HCT116 (cell line): ENCODE data around the gene MLLT6. TPM values are rescaled to one million over a fixed set of nuclear protein-coding genes. Genes with fewer than 3 reads are reported as not detected.
A peak's percentile ranks its signal among the peaks of the same experiment; 100 is the strongest.

Source experiments
- ATAC-seq: fragments of 200-7000 bp; cut with Tn5 transposase; 2 replicates; pipeline ENCODE4 v1.9.1; 2020; ENCODE audit warnings: mild to moderate bottlenecking, moderate library complexity
- BruUV-seq: library from RNA; stranded (reverse); fragments of 400-500 nt; replicated peaks from 2 replicates; lab custom pipeline; 2021; lab: Mats Ljungman, UMichigan
- CTCF ChIA-PET: fragments of 300-600 bp; sonication (Branson Sonifier 250); formaldehyde crosslinking; loops from one replicate; lab custom pipeline; 2021; ENCODE audit warnings: antibody characterized with exemption; lab: Charles Lee
- POLR2A ChIA-PET: fragments of 300-600, 350-600 bp; sonication (Branson Sonifier 250); formaldehyde crosslinking; loops from one replicate; lab custom pipeline; 2021; ENCODE audit warnings: antibody characterized with exemption; lab: Charles Lee
- RAD21 ChIA-PET, 2 experiments: fragments of 300-600 bp; sonication (Branson Sonifier 250); formaldehyde crosslinking; loops; one replicate each; lab custom pipeline; 2023; ENCODE audit warnings: low total read pairs in 2 of 2; ENCODE audit not compliant: uncharacterized antibody in 2 of 2, unreplicated experiment in 2 of 2, low non-redundant PET in 1 of 2; lab: Charles Lee
- DNase-seq: peaks from one replicate; pipeline ENCODE4 v3.0.0-alpha.2; 2010; ENCODE audit warnings: low read depth, low spot score
- H2AFZ ChIP-seq: fragments of 200-600 bp; shearing (Covaris generic), sonication (generic); 2 replicates; pipeline ENCODE4 v1.6.1; 2017; ENCODE audit warnings: low read depth, mixed run types, mixed read lengths, antibody characterized with exemption, low read length; ENCODE audit not compliant: poor library complexity, severe bottlenecking
- H3K27ac ChIP-seq: 2 replicates; pipeline ENCODE4 v1.5.1; 2012; ENCODE audit warnings: low read depth, low read length
- H3K27me3 ChIP-seq: fragments of 200-600 bp; sonication (generic); 2 replicates; pipeline ENCODE4 v1.6.1; 2016; ENCODE audit warnings: mixed run types, low read length, mixed read lengths; ENCODE audit not compliant: insufficient read depth
- H3K36me3 ChIP-seq, 2 experiments: fragments of 200-500 bp in 1 of 2; fragments of 200-600 bp in 1 of 2; sonication (Bioruptor generic) in 1 of 2; sonication (generic) in 1 of 2; 2 replicates each; pipeline versions ENCODE4 v1.5.1 to v1.6.1; 2014 to 2016; ENCODE audit warnings: low read length in 2 of 2, inconsistent platforms in 1 of 2, mixed read lengths in 1 of 2, mixed run types in 1 of 2; ENCODE audit not compliant: insufficient read depth in 2 of 2, control insufficient read depth in 1 of 2
- H3K4me1 ChIP-seq, 2 experiments: fragments of 200-600 bp in 1 of 2; sonication (generic) in 1 of 2; 2 replicates each; pipeline versions ENCODE4 v1.5.1 to v1.6.1; 2012 to 2017; ENCODE audit warnings: low read length in 2 of 2, inconsistent platforms in 1 of 2, mild to moderate bottlenecking in 1 of 2, mixed read lengths in 1 of 2, mixed run types in 1 of 2, moderate library complexity in 1 of 2; ENCODE audit not compliant: insufficient read depth in 2 of 2, control insufficient read depth in 1 of 2
- H3K4me2 ChIP-seq: fragments of 200-600 bp; sonication (generic); 2 replicates; pipeline ENCODE4 v1.6.1; 2017; ENCODE audit warnings: mixed run types, low read length, mixed read lengths
- H3K4me3 ChIP-seq, 2 experiments: fragments of 200-600 bp in 1 of 2; sonication (generic) in 1 of 2; replicated peaks in 1 of 2; 2 replicates each; pipeline ENCODE4 v1.5.1; 2011 to 2016; ENCODE audit warnings: low read length in 2 of 2, control low read depth in 1 of 2, low read depth in 1 of 2, mild to moderate bottlenecking in 1 of 2, mixed read lengths in 1 of 2, mixed run types in 1 of 2
- H3K79me2 ChIP-seq: fragments of 200-600 bp; sonication (generic); 2 replicates; pipeline ENCODE4 v1.6.1; 2017; ENCODE audit warnings: mild to moderate bottlenecking, mixed run types, low read length, moderate library complexity, mixed read lengths; ENCODE audit not compliant: insufficient read depth
- H3K9ac ChIP-seq: fragments of 200-600 bp; sonication (generic); 2 replicates; pipeline ENCODE4 v1.6.1; 2016; ENCODE audit warnings: low read length, mixed read lengths
- H3K9me2 ChIP-seq: fragments of 200-600 bp; sonication (generic), shearing (Covaris generic); 2 replicates; pipeline ENCODE4 v1.6.1; 2017; ENCODE audit warnings: mixed run types, mild to moderate bottlenecking, moderate library complexity; ENCODE audit not compliant: insufficient read depth
- H3K9me3 ChIP-seq, 2 experiments: fragments of 200-500 bp in 1 of 2; fragments of 200-600 bp in 1 of 2; sonication (Bioruptor generic) in 1 of 2; sonication (generic) in 1 of 2; 2 replicates each; pipeline ENCODE4 v1.6.1; 2014 to 2017; ENCODE audit warnings: low read length in 2 of 2, mixed read lengths in 2 of 2, inconsistent platforms in 1 of 2, low read depth in 1 of 2, mild to moderate bottlenecking in 1 of 2, mixed run types in 1 of 2, moderate library complexity in 1 of 2; ENCODE audit not compliant: control insufficient read depth in 1 of 2, insufficient read depth in 1 of 2
- H4K20me1 ChIP-seq: fragments of 200-600 bp; sonication (generic), shearing (Covaris generic); 2 replicates; pipeline ENCODE4 v1.6.1; 2017; ENCODE audit warnings: mixed run types, mild to moderate bottlenecking, moderate library complexity; ENCODE audit not compliant: insufficient read depth
- CBX3 ChIP-seq: IDR thresholded peaks from 2 replicates; pipeline ENCODE4 v1.6.1; 2012; ENCODE audit warnings: low read depth
- CEBPB ChIP-seq: IDR thresholded peaks from 2 replicates; pipeline ENCODE4 v1.6.1; 2012; ENCODE audit warnings: low read depth
- EGR1 ChIP-seq: IDR thresholded peaks from 2 replicates; pipeline ENCODE4 v1.6.1; 2012; ENCODE audit warnings: low read depth
- ELF1 ChIP-seq: IDR thresholded peaks from 2 replicates; pipeline ENCODE4 v1.6.1; 2012; ENCODE audit warnings: low read depth, borderline replicate concordance
- EZH2 ChIP-seq: fragments of 200-600 bp; sonication (generic); IDR thresholded peaks from 2 replicates; pipeline ENCODE4 v1.6.1; 2017; ENCODE audit warnings: antibody characterized with exemption, mixed run types
- POLR2A ChIP-seq: IDR thresholded peaks from 2 replicates; pipeline ENCODE4 v1.7.0; 2011; ENCODE audit warnings: borderline replicate concordance; ENCODE audit not compliant: insufficient read depth, insufficient read length; ENCODE audit errors: extremely low read depth
- POLR2AphosphoS5 ChIP-seq: IDR thresholded peaks from 2 replicates; pipeline ENCODE4 v1.6.1; 2011; ENCODE audit warnings: mild to moderate bottlenecking, low read depth, low read length, moderate library complexity
- RAD21 ChIP-seq: IDR thresholded peaks from 2 replicates; pipeline ENCODE4 v1.6.1; 2012; ENCODE audit warnings: low read depth, mild to moderate bottlenecking
- SIN3A ChIP-seq: IDR thresholded peaks from 2 replicates; pipeline ENCODE4 v1.6.1; 2012; ENCODE audit warnings: low read depth
- SP1 ChIP-seq: IDR thresholded peaks from 2 replicates; pipeline ENCODE4 v1.6.1; 2012; ENCODE audit warnings: low read depth
- TCF7L2 ChIP-seq: IDR thresholded peaks from 2 replicates; pipeline ENCODE4 v1.7.0; 2011; ENCODE audit warnings: borderline replicate concordance, inconsistent platforms; ENCODE audit not compliant: insufficient read depth, insufficient read length; ENCODE audit errors: extremely low read depth
- YY1 ChIP-seq: IDR thresholded peaks from 2 replicates; pipeline ENCODE4 v1.6.1; 2011; ENCODE audit warnings: low read length, low read depth, moderate library complexity, mild to moderate bottlenecking; ENCODE audit not compliant: insufficient replicate concordance; ENCODE audit errors: extremely low read depth
- ZNF274 ChIP-seq: fragments of 200-500 bp; sonication (Bioruptor generic); IDR thresholded peaks from 2 replicates; pipeline ENCODE4 v1.6.1; 2014; ENCODE audit warnings: mild to moderate bottlenecking, low read depth, low read length, inconsistent platforms
- intact Hi-C: fragments of 100-400 bp; cut with micrococcal nuclease; formaldehyde crosslinking; loops from 2 replicates; pipeline ENCODE4 v1.10.0; 2022
- total RNA-seq: library from RNA; stranded (reverse); gene quantifications from one replicate; pipeline ENCODE4 v1.2.1, GENCODE V29; 2021; ENCODE audit not compliant: unreplicated experiment
- TF ChIP-seq, protein P1 (sequence below): IDR thresholded peaks from 2 replicates; pipeline ENCODE4 v1.6.1; 2011; ENCODE audit warnings: mild to moderate bottlenecking, low read length, moderate library complexity; ENCODE audit not compliant: insufficient replicate concordance; ENCODE audit errors: extremely low read depth
- TF ChIP-seq, protein P2 (sequence below): IDR thresholded peaks from 2 replicates; pipeline ENCODE4 v1.6.1; 2012
- TF ChIP-seq, protein P3 (sequence below): IDR thresholded peaks from 2 replicates; pipeline ENCODE4 v1.6.1; 2012
- TF ChIP-seq, protein P4 (sequence below), 3 experiments: fragments of 200-600 bp in 1 of 3; sonication (generic) in 1 of 3; IDR thresholded peaks in 2 of 3; conservative IDR thresholded peaks in 1 of 3; 2 replicates each; pipeline ENCODE4 v1.5.1; 2012 to 2017; ENCODE audit warnings: low read depth in 2 of 3, low read length in 2 of 3, antibody characterized with exemption in 1 of 3, borderline replicate concordance in 1 of 3, control low read depth in 1 of 3, mild to moderate bottlenecking in 1 of 3, mixed read lengths in 1 of 3, mixed run types in 1 of 3, moderate library complexity in 1 of 3; ENCODE audit not compliant: insufficient read depth in 1 of 3
- TF ChIP-seq, protein P5 (sequence below): IDR thresholded peaks from 2 replicates; pipeline ENCODE4 v1.6.1; 2012; ENCODE audit warnings: low read depth

Gene MLLT6
- total RNA-seq, 1 experiment from 2014 or later: 110 TPM

DNA sequence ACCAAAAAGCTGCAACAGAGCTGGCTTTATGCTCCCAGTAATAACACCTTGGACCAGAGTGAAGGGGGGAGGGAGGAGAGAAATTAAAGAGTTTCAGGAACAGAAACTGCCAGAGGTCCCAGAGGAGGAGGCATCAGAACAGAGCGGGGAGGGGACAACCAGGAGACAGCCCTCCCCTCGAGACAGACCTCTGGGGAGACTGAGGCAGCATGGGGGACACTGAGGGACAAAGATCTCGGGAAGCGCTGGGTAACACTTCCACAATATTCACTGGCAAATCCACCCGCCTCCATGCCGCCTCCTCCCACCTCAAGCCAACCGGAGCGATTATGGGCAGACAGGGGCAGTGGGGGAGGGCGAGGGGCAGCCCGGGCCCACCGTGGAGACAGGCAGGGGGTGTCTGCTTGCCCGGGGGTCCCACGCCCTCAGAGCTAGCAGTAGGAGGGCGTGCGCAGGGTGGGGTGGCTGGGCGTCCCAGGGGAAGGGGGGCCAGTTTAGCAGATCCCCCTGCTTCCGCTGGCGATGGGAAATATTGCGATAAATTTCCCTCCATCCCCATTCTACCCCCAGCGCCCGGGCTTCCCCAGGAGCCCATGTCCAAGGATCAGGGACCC lies 41.9 kb downstream of the MLLT6 start:
- peaks cover 34 to 69% of the 10 kb centered on the region in 2 experiments for H3K4me1 ChIP-seq
- no peaks in the 10 kb centered on the region for H3K9me2 ChIP-seq
- TF ChIP-seq ELF1 (no peak), CBX3 (no peak), SP1 (no peak), RAD21 (no peak), EGR1 (no peak), TCF7L2 (no peak), ZNF274 (no peak), SIN3A (no peak), POLR2AphosphoS5 (no peak), YY1 (no peak), POLR2A (no peak), CEBPB (no peak), EZH2 (no peak)
- TF ChIP-seq, protein P1, sequence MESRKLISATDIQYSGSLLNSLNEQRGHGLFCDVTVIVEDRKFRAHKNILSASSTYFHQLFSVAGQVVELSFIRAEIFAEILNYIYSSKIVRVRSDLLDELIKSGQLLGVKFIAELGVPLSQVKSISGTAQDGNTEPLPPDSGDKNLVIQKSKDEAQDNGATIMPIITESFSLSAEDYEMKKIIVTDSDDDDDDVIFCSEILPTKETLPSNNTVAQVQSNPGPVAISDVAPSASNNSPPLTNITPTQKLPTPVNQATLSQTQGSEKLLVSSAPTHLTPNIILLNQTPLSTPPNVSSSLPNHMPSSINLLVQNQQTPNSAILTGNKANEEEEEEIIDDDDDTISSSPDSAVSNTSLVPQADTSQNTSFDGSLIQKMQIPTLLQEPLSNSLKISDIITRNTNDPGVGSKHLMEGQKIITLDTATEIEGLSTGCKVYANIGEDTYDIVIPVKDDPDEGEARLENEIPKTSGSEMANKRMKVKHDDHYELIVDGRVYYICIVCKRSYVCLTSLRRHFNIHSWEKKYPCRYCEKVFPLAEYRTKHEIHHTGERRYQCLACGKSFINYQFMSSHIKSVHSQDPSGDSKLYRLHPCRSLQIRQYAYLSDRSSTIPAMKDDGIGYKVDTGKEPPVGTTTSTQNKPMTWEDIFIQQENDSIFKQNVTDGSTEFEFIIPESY: no peak
- TF ChIP-seq, protein P2, sequence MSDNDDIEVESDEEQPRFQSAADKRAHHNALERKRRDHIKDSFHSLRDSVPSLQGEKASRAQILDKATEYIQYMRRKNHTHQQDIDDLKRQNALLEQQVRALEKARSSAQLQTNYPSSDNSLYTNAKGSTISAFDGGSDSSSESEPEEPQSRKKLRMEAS: no peak
- TF ChIP-seq, protein P3, sequence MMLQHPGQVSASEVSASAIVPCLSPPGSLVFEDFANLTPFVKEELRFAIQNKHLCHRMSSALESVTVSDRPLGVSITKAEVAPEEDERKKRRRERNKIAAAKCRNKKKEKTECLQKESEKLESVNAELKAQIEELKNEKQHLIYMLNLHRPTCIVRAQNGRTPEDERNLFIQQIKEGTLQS: no peak
- TF ChIP-seq, protein P4, sequence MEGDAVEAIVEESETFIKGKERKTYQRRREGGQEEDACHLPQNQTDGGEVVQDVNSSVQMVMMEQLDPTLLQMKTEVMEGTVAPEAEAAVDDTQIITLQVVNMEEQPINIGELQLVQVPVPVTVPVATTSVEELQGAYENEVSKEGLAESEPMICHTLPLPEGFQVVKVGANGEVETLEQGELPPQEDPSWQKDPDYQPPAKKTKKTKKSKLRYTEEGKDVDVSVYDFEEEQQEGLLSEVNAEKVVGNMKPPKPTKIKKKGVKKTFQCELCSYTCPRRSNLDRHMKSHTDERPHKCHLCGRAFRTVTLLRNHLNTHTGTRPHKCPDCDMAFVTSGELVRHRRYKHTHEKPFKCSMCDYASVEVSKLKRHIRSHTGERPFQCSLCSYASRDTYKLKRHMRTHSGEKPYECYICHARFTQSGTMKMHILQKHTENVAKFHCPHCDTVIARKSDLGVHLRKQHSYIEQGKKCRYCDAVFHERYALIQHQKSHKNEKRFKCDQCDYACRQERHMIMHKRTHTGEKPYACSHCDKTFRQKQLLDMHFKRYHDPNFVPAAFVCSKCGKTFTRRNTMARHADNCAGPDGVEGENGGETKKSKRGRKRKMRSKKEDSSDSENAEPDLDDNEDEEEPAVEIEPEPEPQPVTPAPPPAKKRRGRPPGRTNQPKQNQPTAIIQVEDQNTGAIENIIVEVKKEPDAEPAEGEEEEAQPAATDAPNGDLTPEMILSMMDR (IDR thresholded peaks at IDR 0.05 in 2 of 3, conservative IDR thresholded peaks at IDR 0.05 in 1 of 3; ENCODE audit: borderline replicate concordance in 1 of 3, insufficient read depth in 1 of 3, low read depth in 2 of 3, low read length in 2 of 3): no peak
- TF ChIP-seq, protein P5, sequence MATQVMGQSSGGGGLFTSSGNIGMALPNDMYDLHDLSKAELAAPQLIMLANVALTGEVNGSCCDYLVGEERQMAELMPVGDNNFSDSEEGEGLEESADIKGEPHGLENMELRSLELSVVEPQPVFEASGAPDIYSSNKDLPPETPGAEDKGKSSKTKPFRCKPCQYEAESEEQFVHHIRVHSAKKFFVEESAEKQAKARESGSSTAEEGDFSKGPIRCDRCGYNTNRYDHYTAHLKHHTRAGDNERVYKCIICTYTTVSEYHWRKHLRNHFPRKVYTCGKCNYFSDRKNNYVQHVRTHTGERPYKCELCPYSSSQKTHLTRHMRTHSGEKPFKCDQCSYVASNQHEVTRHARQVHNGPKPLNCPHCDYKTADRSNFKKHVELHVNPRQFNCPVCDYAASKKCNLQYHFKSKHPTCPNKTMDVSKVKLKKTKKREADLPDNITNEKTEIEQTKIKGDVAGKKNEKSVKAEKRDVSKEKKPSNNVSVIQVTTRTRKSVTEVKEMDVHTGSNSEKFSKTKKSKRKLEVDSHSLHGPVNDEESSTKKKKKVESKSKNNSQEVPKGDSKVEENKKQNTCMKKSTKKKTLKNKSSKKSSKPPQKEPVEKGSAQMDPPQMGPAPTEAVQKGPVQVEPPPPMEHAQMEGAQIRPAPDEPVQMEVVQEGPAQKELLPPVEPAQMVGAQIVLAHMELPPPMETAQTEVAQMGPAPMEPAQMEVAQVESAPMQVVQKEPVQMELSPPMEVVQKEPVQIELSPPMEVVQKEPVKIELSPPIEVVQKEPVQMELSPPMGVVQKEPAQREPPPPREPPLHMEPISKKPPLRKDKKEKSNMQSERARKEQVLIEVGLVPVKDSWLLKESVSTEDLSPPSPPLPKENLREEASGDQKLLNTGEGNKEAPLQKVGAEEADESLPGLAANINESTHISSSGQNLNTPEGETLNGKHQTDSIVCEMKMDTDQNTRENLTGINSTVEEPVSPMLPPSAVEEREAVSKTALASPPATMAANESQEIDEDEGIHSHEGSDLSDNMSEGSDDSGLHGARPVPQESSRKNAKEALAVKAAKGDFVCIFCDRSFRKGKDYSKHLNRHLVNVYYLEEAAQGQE: no peak
- H3K79me2 ChIP-seq: peaks cover 75% of the 10 kb centered on the region
- H3K9me3 ChIP-seq: no peaks in the 10 kb centered on the region
- ATAC-seq (no peak), DNase-seq (no peak)
- no peak overlapping the region for H2AFZ ChIP-seq
- peak overlapping the region; percentile 99 to 100 for H3K4me3 ChIP-seq
- H3K27ac ChIP-seq: peak overlapping the region; percentile 95
- BruUV-seq: no TSS peak
- H4K20me1 ChIP-seq: no peaks in the 10 kb centered on the region
- RAD21 ChIA-PET: interaction anchor here in 1 of 2 experiments (0.7 kb wide), 1 partner anchor 69 kb away, joined by 5 read pairs; no protein-coding TSS in a partner anchor
- no peaks in the 10 kb centered on the region for H3K27me3 ChIP-seq
- peak overlapping the region; percentile 90 for H3K4me2 ChIP-seq
- H3K9ac ChIP-seq: peak overlapping the region; percentile 95
- H3K36me3 ChIP-seq: 0 out of 4 replicates have a peak, but pooled peaks cover 0 to 3% of the 10 kb centered on the region in 2 experiments
- POLR2A ChIA-PET: no interaction called here
- intact Hi-C loops: no loop called here
- CTCF ChIA-PET: interaction anchor here (2.1 kb wide), 1 partner anchor 12 kb away, joined by 10 read pairs; no protein-coding TSS in a partner anchor
